H1 (cell line): ENCODE results near the gene TRAPPC12. TPM values are rescaled to one million over a fixed set of nuclear protein-coding genes. Genes with fewer than 3 reads are reported as not detected.

Experiments
- CTCF ChIA-PET: fragments of 300-600 bp; sonication (Branson Sonifier 250); formaldehyde crosslinking; loops from one replicate; lab custom pipeline; 2021; ENCODE audit not compliant: partially characterized antibody; lab: Charles Lee
- POLR2A ChIA-PET: fragments of 300-600 bp; sonication (Branson Sonifier 250); formaldehyde crosslinking; loops from one replicate; lab custom pipeline; 2021; ENCODE audit warnings: inconsistent platforms; ENCODE audit not compliant: partially characterized antibody; lab: Charles Lee
- DNase-seq, 2 experiments: peaks; one replicate each; pipeline versions ENCODE4 v3.0.0 to v3.0.0-alpha.2; 2010 to 2022; ENCODE audit warnings: low spot score in 2 of 2, low read depth in 1 of 2, mixed read lengths in 1 of 2
- FAIRE-seq: peaks from 2 replicates; lab custom pipeline; 2011; peaks lifted over from hg19 to GRCh38; lab: Jason Lieb, UNC
- H2AFZ ChIP-seq: 2 replicates; pipeline ENCODE4 v1.8.1; 2012; ENCODE audit warnings: low read length, inconsistent platforms
- H2AK5ac ChIP-seq: 2 replicates; pipeline ENCODE4 v1.6.1; 2013; ENCODE audit warnings: low read depth, low read length
- H2BK120ac ChIP-seq: replicated peaks from 2 replicates; pipeline ENCODE3; 2013; ENCODE audit warnings: low read depth, low read length, inconsistent platforms
- H2BK12ac ChIP-seq: 2 replicates; pipeline ENCODE4 v1.6.1; 2013; ENCODE audit warnings: low read depth, low read length
- H2BK15ac ChIP-seq: 2 replicates; pipeline ENCODE4 v1.6.1; 2013; ENCODE audit warnings: low read length
- H2BK20ac ChIP-seq: 2 replicates; pipeline ENCODE4 v1.6.1; 2013; ENCODE audit warnings: low read length
- H2BK5ac ChIP-seq: 2 replicates; pipeline ENCODE4 v1.6.1; 2013; ENCODE audit warnings: low read depth, low read length
- H3K14ac ChIP-seq: 2 replicates; pipeline ENCODE4 v1.6.1; 2013; ENCODE audit warnings: inconsistent platforms; ENCODE audit not compliant: insufficient read length
- H3K18ac ChIP-seq: 2 replicates; pipeline ENCODE4 v1.6.1; 2013; ENCODE audit warnings: low read length; ENCODE audit errors: extremely low read depth
- H3K23ac ChIP-seq: 2 replicates; pipeline ENCODE4 v1.6.1; 2013; ENCODE audit warnings: inconsistent platforms; ENCODE audit not compliant: insufficient read length
- H3K23me2 ChIP-seq: 2 replicates; pipeline ENCODE4 v1.6.1; 2013; ENCODE audit warnings: low read depth, low read length
- H3K27ac ChIP-seq: 2 replicates; pipeline ENCODE4 v1.6.1; 2011; ENCODE audit warnings: low read depth, low read length, inconsistent platforms
- H3K27me3 ChIP-seq, 4 experiments: replicated peaks in 1 of 4; 1 replicate in 1 of 4; 2 replicates in 3 of 4; pipeline versions ENCODE4 v1.6.1 to v1.8.1; 2011 to 2013; ENCODE audit warnings: low read length in 3 of 4, mild to moderate bottlenecking in 3 of 4, inconsistent platforms in 2 of 4, mixed read lengths in 2 of 4, moderate library complexity in 1 of 4; ENCODE audit not compliant: control insufficient read depth in 3 of 4, insufficient read depth in 3 of 4; ENCODE audit errors: extremely low read depth in 1 of 4
- H3K36me3 ChIP-seq, 4 experiments: 2 replicates each; pipeline versions ENCODE4 v1.6.1 to v1.8.1; 2011 to 2013; ENCODE audit warnings: mild to moderate bottlenecking in 4 of 4, low read length in 3 of 4, moderate library complexity in 2 of 4, control low read depth in 1 of 4, inconsistent platforms in 1 of 4; ENCODE audit not compliant: insufficient read depth in 4 of 4, control insufficient read depth in 2 of 4
- H3K4ac ChIP-seq: replicated peaks from 2 replicates; pipeline ENCODE3; 2013; ENCODE audit warnings: low read length, low read depth, mixed read lengths, inconsistent platforms; ENCODE audit not compliant: insufficient read length
- H3K4me1 ChIP-seq, 4 experiments: replicated peaks in 1 of 4; 1 replicate in 1 of 4; 2 replicates in 3 of 4; pipeline versions ENCODE4 v1.6.1 to v1.8.1; 2011 to 2013; ENCODE audit warnings: low read length in 3 of 4, inconsistent platforms in 2 of 4, mixed read lengths in 1 of 4; ENCODE audit not compliant: insufficient read depth in 4 of 4, control insufficient read depth in 3 of 4
- H3K4me2 ChIP-seq, 2 experiments: 2 replicates each; pipeline versions ENCODE4 v1.6.1 to v1.8.1; 2011 to 2013; ENCODE audit warnings: low read depth in 2 of 2, low read length in 2 of 2, control low read depth in 1 of 2, inconsistent platforms in 1 of 2, mild to moderate bottlenecking in 1 of 2; ENCODE audit not compliant: insufficient read depth in 1 of 2
- H3K4me3 ChIP-seq, 4 experiments: fragments of 200-600, 300-600 bp in 1 of 4; sonication (generic), shearing (Covaris generic), sonication (Bioruptor Twin) in 1 of 4; 2 replicates each; pipeline versions ENCODE4 v1.5.1 to v1.8.1; 2011 to 2016; ENCODE audit warnings: low read length in 4 of 4, low read depth in 3 of 4, control low read depth in 2 of 4, inconsistent platforms in 2 of 4, mild to moderate bottlenecking in 2 of 4, mixed read lengths in 1 of 4, moderate library complexity in 1 of 4; ENCODE audit not compliant: insufficient read depth in 2 of 4; ENCODE audit errors: extremely low read depth in 1 of 4
- H3K56ac ChIP-seq: replicated peaks from 2 replicates; pipeline ENCODE3; 2013; ENCODE audit warnings: low read depth, mild to moderate bottlenecking, mixed read lengths, low read length, inconsistent platforms; ENCODE audit not compliant: insufficient read length
- H3K79me1 ChIP-seq: 2 replicates; pipeline ENCODE4 v1.6.1; 2013; ENCODE audit warnings: low read depth, low read length, control low read depth
- H3K79me2 ChIP-seq, 2 experiments: 2 replicates each; pipeline versions ENCODE4 v1.6.1 to v1.8.1; 2012 to 2013; ENCODE audit warnings: low read length in 2 of 2, mild to moderate bottlenecking in 2 of 2, inconsistent platforms in 1 of 2; ENCODE audit not compliant: insufficient read depth in 2 of 2, control insufficient read depth in 1 of 2
- H3K9ac ChIP-seq, 4 experiments: replicated peaks in 1 of 4; 1 replicate in 1 of 4; 2 replicates in 3 of 4; pipeline versions ENCODE4 v1.6.1 to v1.8.1; 2011 to 2013; ENCODE audit warnings: low read depth in 3 of 4, low read length in 3 of 4, control low read depth in 2 of 4, mild to moderate bottlenecking in 2 of 4, moderate library complexity in 2 of 4, inconsistent platforms in 1 of 4; ENCODE audit errors: extremely low read depth in 1 of 4
- H3K9me3 ChIP-seq, 2 experiments: 2 replicates each; pipeline versions ENCODE4 v1.6.1 to v1.8.1; 2012 to 2013; ENCODE audit warnings: mild to moderate bottlenecking in 2 of 2, moderate library complexity in 2 of 2, control low read depth in 1 of 2, inconsistent platforms in 1 of 2, low read depth in 1 of 2, low read length in 1 of 2, mixed read lengths in 1 of 2; ENCODE audit not compliant: insufficient read depth in 2 of 2
- H4K20me1 ChIP-seq, 2 experiments: replicated peaks in 1 of 2; 2 replicates each; pipeline versions ENCODE3 to v1.8.1; 2011 to 2013; ENCODE audit warnings: inconsistent platforms in 2 of 2, low read length in 2 of 2, mild to moderate bottlenecking in 1 of 2; ENCODE audit not compliant: insufficient read depth in 2 of 2, control insufficient read depth in 1 of 2
- H4K5ac ChIP-seq: 2 replicates; pipeline ENCODE4 v1.6.1; 2013; ENCODE audit warnings: low read length, low read depth, mixed read lengths, inconsistent platforms; ENCODE audit not compliant: insufficient read length
- H4K8ac ChIP-seq: 2 replicates; pipeline ENCODE4 v1.8.0; 2013; ENCODE audit warnings: mild to moderate bottlenecking, moderate library complexity, low read length, inconsistent platforms; ENCODE audit not compliant: insufficient read depth; ENCODE audit errors: extremely low read depth
- H4K91ac ChIP-seq: replicated peaks from 2 replicates; pipeline ENCODE3; 2013; ENCODE audit warnings: low read length, mixed read lengths, inconsistent platforms; ENCODE audit not compliant: insufficient read length
- BACH1 ChIP-seq: IDR thresholded peaks from 2 replicates; pipeline ENCODE4 v1.6.1; 2012; ENCODE audit warnings: low read length, improper control_type of control experiment
- BRCA1 ChIP-seq: IDR thresholded peaks from 2 replicates; pipeline ENCODE4 v1.6.1; 2012; ENCODE audit warnings: low read depth, low read length, improper control_type of control experiment
- CBX5 ChIP-seq: fragments of 300-800, 300-1000 bp; sonication (generic); IDR thresholded peaks from 2 replicates; pipeline ENCODE4 v1.7.1; 2016; ENCODE audit warnings: antibody characterized with exemption, low read length, low read depth
- CBX8 ChIP-seq: fragments of 300-800, 300-1000 bp; sonication (generic); IDR thresholded peaks from 2 replicates; pipeline ENCODE4 v1.7.1; 2016; ENCODE audit warnings: low read depth, low read length, borderline replicate concordance
- GTF2F1 ChIP-seq: IDR thresholded peaks from 2 replicates; pipeline ENCODE4 v1.6.1; 2012; ENCODE audit warnings: low read depth, low read length, improper control_type of control experiment, borderline replicate concordance
- KDM4A ChIP-seq: IDR thresholded peaks from one replicate; pipeline ENCODE4 v1.7.1; 2012; ENCODE audit warnings: low read depth, mild to moderate bottlenecking, moderate library complexity, low read length, inconsistent platforms; ENCODE audit not compliant: severe bottlenecking
- RAD21 ChIP-seq, 2 experiments: IDR thresholded peaks in 1 of 2; conservative IDR thresholded peaks in 1 of 2; 2 replicates each; pipeline ENCODE4 v1.6.1; 2011; ENCODE audit warnings: low read depth in 2 of 2, low read length in 2 of 2, improper control_type of control experiment in 1 of 2, inconsistent platforms in 1 of 2, mild to moderate bottlenecking in 1 of 2, moderate library complexity in 1 of 2
- SIX5 ChIP-seq: IDR thresholded peaks from 2 replicates; pipeline ENCODE4 v1.6.1; 2011; ENCODE audit warnings: mild to moderate bottlenecking, low read depth, low read length
- SP4 ChIP-seq: IDR thresholded peaks from 2 replicates; pipeline ENCODE4 v1.6.1; 2012; ENCODE audit warnings: low read length, inconsistent platforms
- SRF ChIP-seq: IDR thresholded peaks from 2 replicates; pipeline ENCODE4 v1.6.1; 2011; ENCODE audit warnings: mild to moderate bottlenecking, low read depth, low read length, moderate library complexity
- TAF7 ChIP-seq: optimal IDR thresholded peaks from 2 replicates; pipeline ENCODE3; 2011; ENCODE audit warnings: low read depth, mild to moderate bottlenecking, inconsistent platforms, low read length, moderate library complexity, borderline replicate concordance
- WGBS, 2 experiments: shearing (Covaris generic) in 1 of 2; methylation state at CpG; one replicate each; pipeline versions ENCODE4 v1.1.6 to v1.1.7; 2013 to 2015; ENCODE audit warnings: low lambda C conversion rate in 2 of 2, mixed read lengths in 2 of 2, inconsistent platforms in 1 of 2, low coverage in 1 of 2, missing lambda C conversion rate in 1 of 2; ENCODE audit not compliant: insufficient replicate concordance in 2 of 2, insufficient coverage in 1 of 2, insufficient read length in 1 of 2; ENCODE audit errors: extremely low coverage in 1 of 2, missing lambda C conversion rate in 1 of 2; 5-methylcytosine and 5-hydroxymethylcytosine counted together
- polyA plus RNA-seq, 7 experiments: library from polyadenylated mRNA; depleted of rRNA in 3 of 7; stranded (reverse) in 5 of 7; unstranded in 2 of 7; fragments of >200 nt in 5 of 7; fragments of 200-250 nt in 2 of 7; gene quantifications; 1 replicate in 5 of 7; 2 replicates in 1 of 7; 4 replicates in 1 of 7; pipeline versions ENCODE4 v1.2.1 to v1.2.3, GENCODE V29; 2011 to 2013; ENCODE audit warnings: missing spikeins in 2 of 7, mixed read lengths in 2 of 7
- total RNA-seq: library from RNA; stranded (reverse); fragmentation: NEBNext Ultra II Directional; extraction: Animal tissue kit (Norgen Biotek cat#: 25700); gene quantifications from 2 replicates; pipeline ENCODE4 v1.2.1, GENCODE V29; 2021
- TF ChIP-seq, protein P1 (sequence below): IDR thresholded peaks from 2 replicates; pipeline ENCODE4 v1.6.1; 2011; ENCODE audit warnings: low read depth, mild to moderate bottlenecking, low read length; ENCODE audit not compliant: insufficient read depth
- TF ChIP-seq, protein P2 (sequence below): IDR thresholded peaks from 2 replicates; pipeline ENCODE4 v1.6.1; 2012; ENCODE audit warnings: inconsistent platforms

TRAPPC12 gene
- total and polyA plus RNA-seq, 2 of the 8 experiments (the other 6 are each of a cell fraction or from before 2014, with no cell fraction given): 35.0 to 67.3 TPM

DNA sequence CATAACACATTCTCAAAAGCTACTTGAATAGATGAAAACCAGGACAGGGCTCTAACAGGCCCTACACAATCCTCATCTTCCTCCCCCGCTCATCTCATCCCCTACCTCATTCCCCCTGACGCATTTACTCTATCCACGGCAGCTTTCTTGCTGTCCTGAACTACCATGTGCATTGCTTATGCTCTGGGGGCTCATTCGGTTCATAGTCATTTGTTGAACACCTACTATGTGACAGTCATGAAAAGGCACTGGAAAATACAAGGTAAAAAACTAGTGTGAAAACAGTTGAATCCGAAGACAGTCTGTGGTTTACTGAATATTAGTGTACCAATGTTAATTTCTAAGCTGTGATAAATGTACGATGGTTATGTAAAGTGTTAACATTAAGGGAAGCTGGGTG lies 2.7 kb upstream of the TRAPPC12 start:
- H3K27me3 ChIP-seq: no peaks in the 10 kb centered on the region
- H3K14ac ChIP-seq: no peak overlapping the region
- no peak overlapping the region for H3K27ac ChIP-seq
- H3K4me2 ChIP-seq: peak overlapping the region; percentile 82 to 91
- peaks cover 13 to 34% of the 10 kb centered on the region in 2 experiments for H3K79me2 ChIP-seq
- H2BK15ac ChIP-seq: no peak overlapping the region
- H2BK20ac ChIP-seq: no peak overlapping the region
- H2BK120ac ChIP-seq: no peak overlapping the region
- H2BK5ac ChIP-seq: no peak overlapping the region
- FAIRE-seq: no peak
- no peak overlapping the region for H4K5ac ChIP-seq
- peaks cover 0 to 5% (median 0%) of the 10 kb centered on the region in 4 experiments; a peak in 2 of 8 replicates for H3K36me3 ChIP-seq
- POLR2A ChIA-PET: interaction anchor here (1.6 kb wide), 1 partner anchor 19 kb away, joined by 4 read pairs; no protein-coding TSS in a partner anchor
- no peak overlapping the region for H3K4ac ChIP-seq
- H4K20me1 ChIP-seq: no peaks in the 10 kb centered on the region
- H3K79me1 ChIP-seq: 0 out of 2 replicates have a peak, but pooled peaks cover 3% of the 10 kb centered on the region
- WGBS, 2 experiments: 78% methylated on average over 6 of the region's 6 CpGs; no CpG with 5 or more reads in 1 of the 2 experiments
- peaks cover 12% of the 10 kb centered on the region; the same call in 1 of the 2 replicates for H3K23me2 ChIP-seq
- H2BK12ac ChIP-seq: no peak overlapping the region
- peak overlapping the region in 2 of 4 experiments; percentile 38 to 39; a peak in 3 of 7 replicates for H3K9ac ChIP-seq
- no peak overlapping the region for H3K23ac ChIP-seq
- H4K8ac ChIP-seq: no peak overlapping the region
- no peak overlapping the region for H4K91ac ChIP-seq
- H3K18ac ChIP-seq: no peak overlapping the region
- H2AK5ac ChIP-seq: no peak overlapping the region
- peaks cover 5 to 9% (median 6%) of the 10 kb centered on the region in 4 experiments; a peak in 6 of 7 replicates for H3K4me1 ChIP-seq
- H2AFZ ChIP-seq: no peak overlapping the region
- CTCF ChIA-PET: no interaction called here
- H3K9me3 ChIP-seq: no peaks in the 10 kb centered on the region
- H3K56ac ChIP-seq: no peak overlapping the region
- H3K4me3 ChIP-seq: peak overlapping the region; percentile 70 to 97 (median 91); a peak in 7 of 8 replicates
- DNase-seq: no peak
- no peak for TF ChIP-seq BACH1
- no peak for TF ChIP-seq SIX5
- no peak for TF ChIP-seq KDM4A
- TF ChIP-seq, protein P1, sequence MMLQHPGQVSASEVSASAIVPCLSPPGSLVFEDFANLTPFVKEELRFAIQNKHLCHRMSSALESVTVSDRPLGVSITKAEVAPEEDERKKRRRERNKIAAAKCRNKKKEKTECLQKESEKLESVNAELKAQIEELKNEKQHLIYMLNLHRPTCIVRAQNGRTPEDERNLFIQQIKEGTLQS: no peak
- no peak for TF ChIP-seq RAD21 (IDR thresholded peaks at IDR 0.05 in 1 of 2, conservative IDR thresholded peaks at IDR 0.05 in 1 of 2; ENCODE audit: low read depth in 2 of 2, low read length in 2 of 2)
- TF ChIP-seq, protein P2, sequence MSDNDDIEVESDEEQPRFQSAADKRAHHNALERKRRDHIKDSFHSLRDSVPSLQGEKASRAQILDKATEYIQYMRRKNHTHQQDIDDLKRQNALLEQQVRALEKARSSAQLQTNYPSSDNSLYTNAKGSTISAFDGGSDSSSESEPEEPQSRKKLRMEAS: no peak
- TF ChIP-seq SP4: no peak
- TF ChIP-seq CBX5: no peak
- TF ChIP-seq TAF7: no peak
- no peak for TF ChIP-seq CBX8
- no peak for TF ChIP-seq BRCA1
- TF ChIP-seq SRF: no peak
- TF ChIP-seq GTF2F1: no peak
